HCT116 (cell line): ENCODE results near the gene SNIP1. TPM values are rescaled to one million over a fixed set of nuclear protein-coding genes. Genes with fewer than 3 reads are reported as not detected.

ENCODE experiments used
- ATAC-seq: fragments of 200-7000 bp; cut with Tn5 transposase; 2 replicates; pipeline ENCODE4 v1.9.1; 2020; ENCODE audit warnings: mild to moderate bottlenecking, moderate library complexity
- BruUV-seq: library from RNA; stranded (reverse); fragments of 400-500 nt; replicated peaks from 2 replicates; lab custom pipeline; 2021; lab: Mats Ljungman, UMichigan
- CTCF ChIA-PET: fragments of 300-600 bp; sonication (Branson Sonifier 250); formaldehyde crosslinking; loops from one replicate; lab custom pipeline; 2021; ENCODE audit warnings: antibody characterized with exemption; lab: Charles Lee
- POLR2A ChIA-PET: fragments of 300-600, 350-600 bp; sonication (Branson Sonifier 250); formaldehyde crosslinking; loops from one replicate; lab custom pipeline; 2021; ENCODE audit warnings: antibody characterized with exemption; lab: Charles Lee
- RAD21 ChIA-PET, 2 experiments: fragments of 300-600 bp; sonication (Branson Sonifier 250); formaldehyde crosslinking; loops; one replicate each; lab custom pipeline; 2023; ENCODE audit warnings: low total read pairs in 2 of 2; ENCODE audit not compliant: uncharacterized antibody in 2 of 2, unreplicated experiment in 2 of 2, low non-redundant PET in 1 of 2; lab: Charles Lee
- DNase-seq: peaks from one replicate; pipeline ENCODE4 v3.0.0-alpha.2; 2010; ENCODE audit warnings: low read depth, low spot score
- H2AFZ ChIP-seq: fragments of 200-600 bp; shearing (Covaris generic), sonication (generic); 2 replicates; pipeline ENCODE4 v1.6.1; 2017; ENCODE audit warnings: low read depth, mixed run types, mixed read lengths, antibody characterized with exemption, low read length; ENCODE audit not compliant: poor library complexity, severe bottlenecking
- H3K27ac ChIP-seq: 2 replicates; pipeline ENCODE4 v1.5.1; 2012; ENCODE audit warnings: low read depth, low read length
- H3K27me3 ChIP-seq: fragments of 200-600 bp; sonication (generic); 2 replicates; pipeline ENCODE4 v1.6.1; 2016; ENCODE audit warnings: mixed run types, low read length, mixed read lengths; ENCODE audit not compliant: insufficient read depth
- H3K36me3 ChIP-seq, 2 experiments: fragments of 200-500 bp in 1 of 2; fragments of 200-600 bp in 1 of 2; sonication (Bioruptor generic) in 1 of 2; sonication (generic) in 1 of 2; 2 replicates each; pipeline versions ENCODE4 v1.5.1 to v1.6.1; 2014 to 2016; ENCODE audit warnings: low read length in 2 of 2, inconsistent platforms in 1 of 2, mixed read lengths in 1 of 2, mixed run types in 1 of 2; ENCODE audit not compliant: insufficient read depth in 2 of 2, control insufficient read depth in 1 of 2
- H3K4me1 ChIP-seq, 2 experiments: fragments of 200-600 bp in 1 of 2; sonication (generic) in 1 of 2; 2 replicates each; pipeline versions ENCODE4 v1.5.1 to v1.6.1; 2012 to 2017; ENCODE audit warnings: low read length in 2 of 2, inconsistent platforms in 1 of 2, mild to moderate bottlenecking in 1 of 2, mixed read lengths in 1 of 2, mixed run types in 1 of 2, moderate library complexity in 1 of 2; ENCODE audit not compliant: insufficient read depth in 2 of 2, control insufficient read depth in 1 of 2
- H3K4me2 ChIP-seq: fragments of 200-600 bp; sonication (generic); 2 replicates; pipeline ENCODE4 v1.6.1; 2017; ENCODE audit warnings: mixed run types, low read length, mixed read lengths
- H3K4me3 ChIP-seq, 2 experiments: fragments of 200-600 bp in 1 of 2; sonication (generic) in 1 of 2; replicated peaks in 1 of 2; 2 replicates each; pipeline ENCODE4 v1.5.1; 2011 to 2016; ENCODE audit warnings: low read length in 2 of 2, control low read depth in 1 of 2, low read depth in 1 of 2, mild to moderate bottlenecking in 1 of 2, mixed read lengths in 1 of 2, mixed run types in 1 of 2
- H3K79me2 ChIP-seq: fragments of 200-600 bp; sonication (generic); 2 replicates; pipeline ENCODE4 v1.6.1; 2017; ENCODE audit warnings: mild to moderate bottlenecking, mixed run types, low read length, moderate library complexity, mixed read lengths; ENCODE audit not compliant: insufficient read depth
- H3K9ac ChIP-seq: fragments of 200-600 bp; sonication (generic); 2 replicates; pipeline ENCODE4 v1.6.1; 2016; ENCODE audit warnings: low read length, mixed read lengths
- H3K9me2 ChIP-seq: fragments of 200-600 bp; sonication (generic), shearing (Covaris generic); 2 replicates; pipeline ENCODE4 v1.6.1; 2017; ENCODE audit warnings: mixed run types, mild to moderate bottlenecking, moderate library complexity; ENCODE audit not compliant: insufficient read depth
- H3K9me3 ChIP-seq, 2 experiments: fragments of 200-500 bp in 1 of 2; fragments of 200-600 bp in 1 of 2; sonication (Bioruptor generic) in 1 of 2; sonication (generic) in 1 of 2; 2 replicates each; pipeline ENCODE4 v1.6.1; 2014 to 2017; ENCODE audit warnings: low read length in 2 of 2, mixed read lengths in 2 of 2, inconsistent platforms in 1 of 2, low read depth in 1 of 2, mild to moderate bottlenecking in 1 of 2, mixed run types in 1 of 2, moderate library complexity in 1 of 2; ENCODE audit not compliant: control insufficient read depth in 1 of 2, insufficient read depth in 1 of 2
- H4K20me1 ChIP-seq: fragments of 200-600 bp; sonication (generic), shearing (Covaris generic); 2 replicates; pipeline ENCODE4 v1.6.1; 2017; ENCODE audit warnings: mixed run types, mild to moderate bottlenecking, moderate library complexity; ENCODE audit not compliant: insufficient read depth
- EGR1 ChIP-seq: IDR thresholded peaks from 2 replicates; pipeline ENCODE4 v1.6.1; 2012; ENCODE audit warnings: low read depth
- ELF1 ChIP-seq: IDR thresholded peaks from 2 replicates; pipeline ENCODE4 v1.6.1; 2012; ENCODE audit warnings: low read depth, borderline replicate concordance
- EZH2 ChIP-seq: fragments of 200-600 bp; sonication (generic); IDR thresholded peaks from 2 replicates; pipeline ENCODE4 v1.6.1; 2017; ENCODE audit warnings: antibody characterized with exemption, mixed run types
- JUND ChIP-seq: IDR thresholded peaks from 2 replicates; pipeline ENCODE4 v1.6.1; 2012
- POLR2A ChIP-seq: IDR thresholded peaks from 2 replicates; pipeline ENCODE4 v1.7.0; 2011; ENCODE audit warnings: borderline replicate concordance; ENCODE audit not compliant: insufficient read depth, insufficient read length; ENCODE audit errors: extremely low read depth
- RAD21 ChIP-seq: IDR thresholded peaks from 2 replicates; pipeline ENCODE4 v1.6.1; 2012; ENCODE audit warnings: low read depth, mild to moderate bottlenecking
- SIN3A ChIP-seq: IDR thresholded peaks from 2 replicates; pipeline ENCODE4 v1.6.1; 2012; ENCODE audit warnings: low read depth
- SRF ChIP-seq: IDR thresholded peaks from 2 replicates; pipeline ENCODE4 v1.6.1; 2012; ENCODE audit warnings: low read depth
- TCF7L2 ChIP-seq: IDR thresholded peaks from 2 replicates; pipeline ENCODE4 v1.7.0; 2011; ENCODE audit warnings: borderline replicate concordance, inconsistent platforms; ENCODE audit not compliant: insufficient read depth, insufficient read length; ENCODE audit errors: extremely low read depth
- YY1 ChIP-seq: IDR thresholded peaks from 2 replicates; pipeline ENCODE4 v1.6.1; 2011; ENCODE audit warnings: low read length, low read depth, moderate library complexity, mild to moderate bottlenecking; ENCODE audit not compliant: insufficient replicate concordance; ENCODE audit errors: extremely low read depth
- ZFX ChIP-seq: fragments of 450-650 bp; IDR thresholded peaks from 2 replicates; pipeline ENCODE4 v1.6.1; 2017
- ZNF274 ChIP-seq: fragments of 200-500 bp; sonication (Bioruptor generic); IDR thresholded peaks from 2 replicates; pipeline ENCODE4 v1.6.1; 2014; ENCODE audit warnings: mild to moderate bottlenecking, low read depth, low read length, inconsistent platforms
- intact Hi-C: fragments of 100-400 bp; cut with micrococcal nuclease; formaldehyde crosslinking; loops from 2 replicates; pipeline ENCODE4 v1.10.0; 2022
- total RNA-seq: library from RNA; stranded (reverse); gene quantifications from one replicate; pipeline ENCODE4 v1.2.1, GENCODE V29; 2021; ENCODE audit not compliant: unreplicated experiment
- TF ChIP-seq, protein P1 (sequence below): IDR thresholded peaks from 2 replicates; pipeline ENCODE4 v1.6.1; 2011; ENCODE audit warnings: mild to moderate bottlenecking, low read length, moderate library complexity; ENCODE audit not compliant: insufficient replicate concordance; ENCODE audit errors: extremely low read depth
- TF ChIP-seq, protein P2 (sequence below): IDR thresholded peaks from 2 replicates; pipeline ENCODE4 v1.6.1; 2012
- TF ChIP-seq, protein P3 (sequence below), 3 experiments: fragments of 200-600 bp in 1 of 3; sonication (generic) in 1 of 3; IDR thresholded peaks in 2 of 3; conservative IDR thresholded peaks in 1 of 3; 2 replicates each; pipeline ENCODE4 v1.5.1; 2012 to 2017; ENCODE audit warnings: low read depth in 2 of 3, low read length in 2 of 3, antibody characterized with exemption in 1 of 3, borderline replicate concordance in 1 of 3, control low read depth in 1 of 3, mild to moderate bottlenecking in 1 of 3, mixed read lengths in 1 of 3, mixed run types in 1 of 3, moderate library complexity in 1 of 3; ENCODE audit not compliant: insufficient read depth in 1 of 3

The SNIP1 gene
- total RNA-seq, 1 experiment from 2014 or later: 18.8 TPM

DNA sequence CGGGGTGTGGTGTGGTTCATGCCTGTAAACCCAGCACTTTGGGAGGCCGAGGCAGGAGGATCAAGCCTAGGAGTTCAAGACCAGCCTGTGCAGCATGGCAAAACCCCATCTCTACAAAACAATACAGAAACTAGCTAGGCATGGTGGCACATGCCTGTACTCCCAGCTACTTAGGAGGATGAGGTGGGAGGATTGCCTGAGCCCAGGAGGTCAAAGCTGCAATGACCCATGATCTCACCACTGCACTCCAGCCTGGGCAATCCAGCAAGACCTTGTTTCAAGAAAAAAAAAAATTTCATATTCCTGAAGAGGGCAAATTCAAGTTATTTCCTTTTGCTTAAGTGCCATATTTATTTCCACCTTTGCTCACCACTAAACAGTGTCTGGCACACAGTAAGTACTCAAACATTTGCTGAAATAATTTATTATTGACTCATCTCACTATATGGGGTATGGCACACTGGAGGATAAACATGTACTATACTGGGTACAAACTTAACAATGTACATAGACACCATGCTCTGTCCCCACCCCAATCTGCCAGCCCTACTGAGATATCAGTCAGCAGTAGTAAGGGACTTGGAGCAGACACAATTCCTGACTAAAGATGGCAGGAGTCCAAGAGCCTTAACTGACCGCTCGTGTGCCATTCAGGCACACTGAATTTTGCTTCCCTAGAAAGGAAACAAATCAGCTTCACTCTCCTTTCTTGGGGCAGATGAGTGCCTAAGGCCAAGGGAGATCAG, 55.0 kb downstream of the SNIP1 start:
- Histone ChIP-seq H3K4me3 (no peak overlapping the region), H3K9ac (no peak overlapping the region), H3K79me2 (no peaks in the 10 kb centered on the region), H3K9me3 (no peaks in the 10 kb centered on the region), H3K27me3 (no peaks in the 10 kb centered on the region), H2AFZ (no peak overlapping the region), H4K20me1 (peaks cover 3% of the 10 kb centered on the region; the same call in 1 of the 2 replicates), H3K4me1 (peaks cover 0 to 9% of the 10 kb centered on the region in 2 experiments; a peak in 1 of 4 replicates), H3K4me2 (no peak overlapping the region), H3K27ac (no peak overlapping the region), H3K9me2 (no peaks in the 10 kb centered on the region), H3K36me3 (peaks cover 12 to 13% of the 10 kb centered on the region in 2 experiments; a peak in 2 of 4 replicates)
- ChIA-PET RAD21 (no interaction called here), CTCF (interaction anchor here (0.8 to 1.2 kb wide), 2 partner anchors 11 to 12 kb away, joined by 4 to 12 read pairs; no protein-coding TSS in a partner anchor), POLR2A (no interaction called here)
- no peak for ATAC-seq
- no peak for DNase-seq
- intact Hi-C loops: no loop called here
- TF ChIP-seq EZH2: no peak
- no TSS peak for BruUV-seq

DNA sequence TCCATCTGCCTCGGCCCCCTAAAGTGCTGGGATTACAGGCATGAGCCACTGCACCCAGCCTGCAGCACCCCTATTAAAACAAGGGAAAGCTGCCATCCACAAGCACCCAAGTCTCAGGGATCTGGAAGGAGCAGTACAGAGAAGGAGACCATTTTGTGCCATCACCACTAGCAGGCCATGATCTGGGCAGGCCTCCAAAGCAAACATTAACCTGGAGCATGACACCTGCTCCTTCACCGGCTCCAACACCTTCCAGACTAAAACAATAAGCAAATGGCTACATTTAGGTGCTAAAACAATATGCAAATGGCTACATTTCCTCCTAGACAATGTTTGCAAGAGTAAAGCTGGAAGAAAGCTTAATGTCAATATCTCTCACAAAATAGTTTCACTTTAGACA, 56.3 kb downstream of the SNIP1 start:
- ChIA-PET RAD21 (no interaction called here), POLR2A (no interaction called here), CTCF (interaction anchor here (1.2 kb wide), 1 partner anchor 11 kb away, joined by 12 read pairs; no protein-coding TSS in a partner anchor)
- H3K9me3 ChIP-seq: no peaks in the 10 kb centered on the region
- H2AFZ ChIP-seq: no peak overlapping the region
- ATAC-seq (no peak; the same call in 1 of the 2 replicates), DNase-seq (no peak)
- BruUV-seq: no TSS peak
- no peaks in the 10 kb centered on the region for H3K79me2 ChIP-seq
- peaks cover 3% of the 10 kb centered on the region; the same call in 1 of the 2 replicates for H4K20me1 ChIP-seq
- no peak overlapping the region for H3K4me3 ChIP-seq
- H3K9me2 ChIP-seq: no peaks in the 10 kb centered on the region
- no peak overlapping the region for H3K27ac ChIP-seq
- no peak overlapping the region for H3K4me2 ChIP-seq
- peaks cover 0 to 9% of the 10 kb centered on the region in 2 experiments; a peak in 1 of 4 replicates for H3K4me1 ChIP-seq
- intact Hi-C loops: no loop called here
- H3K9ac ChIP-seq: no peak overlapping the region
- peaks cover 9 to 12% of the 10 kb centered on the region in 2 experiments; a peak in 2 of 4 replicates for H3K36me3 ChIP-seq
- no peaks in the 10 kb centered on the region for H3K27me3 ChIP-seq
- TF ChIP-seq ELF1 (no peak), SIN3A (no peak), RAD21 (no peak), ZFX (no peak), YY1 (no peak), POLR2A (no peak), EGR1 (no peak), JUND (no peak), SRF (no peak), TCF7L2 (no peak), ZNF274 (no peak), EZH2 (no peak)
- TF ChIP-seq, protein P1, sequence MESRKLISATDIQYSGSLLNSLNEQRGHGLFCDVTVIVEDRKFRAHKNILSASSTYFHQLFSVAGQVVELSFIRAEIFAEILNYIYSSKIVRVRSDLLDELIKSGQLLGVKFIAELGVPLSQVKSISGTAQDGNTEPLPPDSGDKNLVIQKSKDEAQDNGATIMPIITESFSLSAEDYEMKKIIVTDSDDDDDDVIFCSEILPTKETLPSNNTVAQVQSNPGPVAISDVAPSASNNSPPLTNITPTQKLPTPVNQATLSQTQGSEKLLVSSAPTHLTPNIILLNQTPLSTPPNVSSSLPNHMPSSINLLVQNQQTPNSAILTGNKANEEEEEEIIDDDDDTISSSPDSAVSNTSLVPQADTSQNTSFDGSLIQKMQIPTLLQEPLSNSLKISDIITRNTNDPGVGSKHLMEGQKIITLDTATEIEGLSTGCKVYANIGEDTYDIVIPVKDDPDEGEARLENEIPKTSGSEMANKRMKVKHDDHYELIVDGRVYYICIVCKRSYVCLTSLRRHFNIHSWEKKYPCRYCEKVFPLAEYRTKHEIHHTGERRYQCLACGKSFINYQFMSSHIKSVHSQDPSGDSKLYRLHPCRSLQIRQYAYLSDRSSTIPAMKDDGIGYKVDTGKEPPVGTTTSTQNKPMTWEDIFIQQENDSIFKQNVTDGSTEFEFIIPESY: no peak
- TF ChIP-seq, protein P2, sequence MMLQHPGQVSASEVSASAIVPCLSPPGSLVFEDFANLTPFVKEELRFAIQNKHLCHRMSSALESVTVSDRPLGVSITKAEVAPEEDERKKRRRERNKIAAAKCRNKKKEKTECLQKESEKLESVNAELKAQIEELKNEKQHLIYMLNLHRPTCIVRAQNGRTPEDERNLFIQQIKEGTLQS: no peak
- TF ChIP-seq, protein P3, sequence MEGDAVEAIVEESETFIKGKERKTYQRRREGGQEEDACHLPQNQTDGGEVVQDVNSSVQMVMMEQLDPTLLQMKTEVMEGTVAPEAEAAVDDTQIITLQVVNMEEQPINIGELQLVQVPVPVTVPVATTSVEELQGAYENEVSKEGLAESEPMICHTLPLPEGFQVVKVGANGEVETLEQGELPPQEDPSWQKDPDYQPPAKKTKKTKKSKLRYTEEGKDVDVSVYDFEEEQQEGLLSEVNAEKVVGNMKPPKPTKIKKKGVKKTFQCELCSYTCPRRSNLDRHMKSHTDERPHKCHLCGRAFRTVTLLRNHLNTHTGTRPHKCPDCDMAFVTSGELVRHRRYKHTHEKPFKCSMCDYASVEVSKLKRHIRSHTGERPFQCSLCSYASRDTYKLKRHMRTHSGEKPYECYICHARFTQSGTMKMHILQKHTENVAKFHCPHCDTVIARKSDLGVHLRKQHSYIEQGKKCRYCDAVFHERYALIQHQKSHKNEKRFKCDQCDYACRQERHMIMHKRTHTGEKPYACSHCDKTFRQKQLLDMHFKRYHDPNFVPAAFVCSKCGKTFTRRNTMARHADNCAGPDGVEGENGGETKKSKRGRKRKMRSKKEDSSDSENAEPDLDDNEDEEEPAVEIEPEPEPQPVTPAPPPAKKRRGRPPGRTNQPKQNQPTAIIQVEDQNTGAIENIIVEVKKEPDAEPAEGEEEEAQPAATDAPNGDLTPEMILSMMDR (IDR thresholded peaks at IDR 0.05 in 2 of 3, conservative IDR thresholded peaks at IDR 0.05 in 1 of 3; ENCODE audit: borderline replicate concordance in 1 of 3, insufficient read depth in 1 of 3, low read depth in 2 of 3, low read length in 2 of 3): no peak
